GM12878 (cell line): ENCODE measurements around the gene ANKMY2. TPM values are rescaled to one million over a fixed set of nuclear protein-coding genes. Genes with fewer than 3 reads are reported as not detected.

Experiments
- ATAC-seq: fragments of 200-7000 bp; cut with Tn5 transposase; 3 replicates; pipeline ENCODE4 v1.9.1; 2020; ENCODE audit warnings: mild to moderate bottlenecking, moderate library complexity
- BruUV-seq: library from RNA; stranded (reverse); fragments of 400-500 nt; replicated peaks from 2 replicates; lab custom pipeline; 2021; lab: Mats Ljungman, UMichigan
- CTCF ChIA-PET: fragments of 300-600 bp; sonication (Branson Sonifier 250); formaldehyde crosslinking; extraction: SDS; loops from one replicate; lab custom pipeline; 2021; ENCODE audit warnings: inconsistent platforms; lab: Yijun Ruan, JAX
- POLR2A ChIA-PET: fragments of 350-600 bp; formaldehyde crosslinking; extraction: SDS; loops from one replicate; lab custom pipeline; 2021; ENCODE audit warnings: inconsistent platforms; lab: Charles Lee
- RAD21 ChIA-PET: fragments of 300-600 bp; sonication (Branson Sonifier 250); formaldehyde crosslinking; loops from one replicate; lab custom pipeline; 2023; ENCODE audit warnings: antibody characterized with exemption; ENCODE audit not compliant: unreplicated experiment; lab: Charles Lee
- SMC1A ChIA-PET: fragments of 300-600 bp; sonication (Branson Sonifier 250); formaldehyde crosslinking; loops from one replicate; lab custom pipeline; 2023; ENCODE audit not compliant: unreplicated experiment, uncharacterized antibody; lab: Charles Lee
- DNase-seq: peaks from one replicate; pipeline ENCODE4 v3.0.0-alpha.2; 2011; ENCODE audit warnings: low read depth, low spot score
- FAIRE-seq: peaks from 3 replicates; lab custom pipeline; 2011; peaks lifted over from hg19 to GRCh38; lab: Jason Lieb, UNC
- H2AFZ ChIP-seq: 2 replicates; pipeline ENCODE4 v1.6.0; 2011; ENCODE audit warnings: low read depth, low read length, control low read depth; ENCODE audit not compliant: control insufficient read depth
- H3K27ac ChIP-seq: 2 replicates; pipeline ENCODE4 v1.5.1; 2011; ENCODE audit warnings: control low read depth; ENCODE audit not compliant: control insufficient read depth, insufficient read depth
- H3K27me3 ChIP-seq, 2 experiments: replicated peaks in 1 of 2; 2 replicates each; pipeline versions ENCODE4 v1.6.0 to v1.6.1; 2011; ENCODE audit warnings: low read length in 1 of 2; ENCODE audit not compliant: control insufficient read depth in 2 of 2, insufficient read depth in 2 of 2
- H3K36me3 ChIP-seq, 2 experiments: 2 replicates each; pipeline ENCODE4 v1.5.1; 2011; ENCODE audit warnings: low read length in 1 of 2; ENCODE audit not compliant: control insufficient read depth in 2 of 2, insufficient read depth in 2 of 2
- H3K4me1 ChIP-seq: 2 replicates; pipeline ENCODE4 v1.6.1; 2011; ENCODE audit warnings: mild to moderate bottlenecking, low read length, moderate library complexity, mixed read lengths; ENCODE audit not compliant: control insufficient read depth, insufficient read depth
- H3K4me2 ChIP-seq: 2 replicates; pipeline ENCODE4 v1.6.0; 2011; ENCODE audit warnings: control low read depth; ENCODE audit not compliant: control insufficient read depth, insufficient read depth
- H3K4me3 ChIP-seq: fragments of 200-600 bp; sonication (generic); 2 replicates; pipeline ENCODE4 v1.5.1; 2016
- H3K79me2 ChIP-seq: 2 replicates; pipeline ENCODE4 v1.6.0; 2011; ENCODE audit warnings: low read length; ENCODE audit not compliant: control insufficient read depth, insufficient read depth
- H3K9ac ChIP-seq: 2 replicates; pipeline ENCODE4 v1.8.0; 2011; ENCODE audit warnings: low read length, control low read depth, mixed read lengths; ENCODE audit not compliant: control insufficient read depth, insufficient read depth
- H3K9me3 ChIP-seq: replicated peaks from 3 replicates; pipeline ENCODE4 v1.5.1; 2011; ENCODE audit warnings: mild to moderate bottlenecking, low read length; ENCODE audit not compliant: control insufficient read depth, insufficient read depth
- H4K20me1 ChIP-seq: 2 replicates; pipeline ENCODE4 v1.6.0; 2011; ENCODE audit not compliant: control insufficient read depth, insufficient read depth
- BACH1 ChIP-seq: fragments of 450-650 bp; IDR thresholded peaks from 2 replicates; pipeline ENCODE4 v1.6.1; 2017; ENCODE audit warnings: mild to moderate bottlenecking, borderline replicate concordance
- BCLAF1 ChIP-seq: fragments of 450-650 bp; IDR thresholded peaks from 2 replicates; pipeline ENCODE4 v1.6.1; 2017; ENCODE audit warnings: antibody characterized with exemption, mild to moderate bottlenecking, moderate library complexity
- E2F8 ChIP-seq: fragments of 450-650 bp; IDR thresholded peaks from 2 replicates; pipeline ENCODE4 v1.6.1; 2018; ENCODE audit warnings: mild to moderate bottlenecking, low read depth, moderate library complexity; ENCODE audit not compliant: partially characterized antibody
- EZH2 ChIP-seq: IDR thresholded peaks from 2 replicates; pipeline ENCODE4 v1.6.1; 2012; ENCODE audit warnings: low read depth, mild to moderate bottlenecking, control low read depth, inconsistent platforms, low read length, borderline replicate concordance; ENCODE audit not compliant: control insufficient read depth
- HSF1 ChIP-seq: fragments of 150-350 bp; IDR thresholded peaks from 2 replicates; pipeline ENCODE4 v1.6.1; 2014; ENCODE audit warnings: mild to moderate bottlenecking, low read depth, low read length
- PKNOX1 ChIP-seq: fragments of 450-650 bp; IDR thresholded peaks from 2 replicates; pipeline ENCODE4 v1.6.1; 2016; ENCODE audit warnings: mild to moderate bottlenecking
- SMAD1 ChIP-seq: fragments of 450-650 bp; IDR thresholded peaks from 2 replicates; pipeline ENCODE4 v1.6.1; 2018; ENCODE audit warnings: mild to moderate bottlenecking, low read depth; ENCODE audit not compliant: partially characterized antibody
- SP1 ChIP-seq: IDR thresholded peaks from one replicate; pipeline ENCODE4 v1.6.1; 2011; ENCODE audit warnings: low read depth, low read length
- TARDBP ChIP-seq: IDR thresholded peaks from 2 replicates; pipeline ENCODE4 v1.6.1; 2016; ENCODE audit warnings: borderline replicate concordance
- USF1 ChIP-seq: IDR thresholded peaks from 2 replicates; pipeline ENCODE4 v1.6.1; 2011; ENCODE audit warnings: borderline replicate concordance, low read depth, mild to moderate bottlenecking, moderate library complexity, mixed read lengths, low read length; ENCODE audit not compliant: insufficient read depth; ENCODE audit errors: extremely low read length
- WGBS: methylation state at CpG from one replicate; pipeline ENCODE4 v1.1.6; 2016; ENCODE audit warnings: low lambda C conversion rate; ENCODE audit not compliant: insufficient replicate concordance, insufficient coverage; ENCODE audit errors: missing lambda C conversion rate; 5-methylcytosine and 5-hydroxymethylcytosine counted together
- in situ Hi-C: fragments of 300-500 bp; cut with MboI; formaldehyde crosslinking; loops from 9 replicates; pipeline ENCODE4 v1.14.3; 2018; ENCODE audit warnings: mixed read lengths
- intact Hi-C: fragments of 100-400 bp; cut with micrococcal nuclease; formaldehyde crosslinking; loops from one replicate; pipeline ENCODE4 v1.14.2; 2022; ENCODE audit not compliant: unreplicated experiment
- polyA plus RNA-seq, 11 experiments: library from polyadenylated mRNA; depleted of rRNA in 4 of 11; unstranded in 6 of 11; stranded (reverse) in 5 of 11; fragments of >200 nt; fragmentation: Nextera tagmentation in 4 of 11; fragmentation: Illumina TruSeq in 1 of 11; extraction: Ambion mirVana in 4 of 11; extraction: Trizol in 1 of 11; gene quantifications; 1 replicate in 1 of 11; 2 replicates in 10 of 11; pipeline versions ENCODE4 v1.2.1 to v1.2.3, GENCODE V29; 2011 to 2016; ENCODE audit warnings: inconsistent platforms in 2 of 11, missing spikeins in 2 of 11, low read depth in 1 of 11
- total RNA-seq, 4 experiments: library from RNA; depleted of rRNA in 3 of 4; stranded (reverse); fragments of >200 nt in 3 of 4; fragmentation: Illumina TruSeq in 1 of 4; extraction: Trizol in 1 of 4; gene quantifications; 2 replicates each; pipeline versions ENCODE4 v1.2.1 to v1.2.3, GENCODE V29; 2013 to 2021

The ANKMY2 gene
- total and polyA plus RNA-seq, 10 of the 15 experiments (the other 5 are each of a cell fraction or from before 2014, with no cell fraction given), result 0.10 to 0.48 (median 0.29) TPM

DNA sequence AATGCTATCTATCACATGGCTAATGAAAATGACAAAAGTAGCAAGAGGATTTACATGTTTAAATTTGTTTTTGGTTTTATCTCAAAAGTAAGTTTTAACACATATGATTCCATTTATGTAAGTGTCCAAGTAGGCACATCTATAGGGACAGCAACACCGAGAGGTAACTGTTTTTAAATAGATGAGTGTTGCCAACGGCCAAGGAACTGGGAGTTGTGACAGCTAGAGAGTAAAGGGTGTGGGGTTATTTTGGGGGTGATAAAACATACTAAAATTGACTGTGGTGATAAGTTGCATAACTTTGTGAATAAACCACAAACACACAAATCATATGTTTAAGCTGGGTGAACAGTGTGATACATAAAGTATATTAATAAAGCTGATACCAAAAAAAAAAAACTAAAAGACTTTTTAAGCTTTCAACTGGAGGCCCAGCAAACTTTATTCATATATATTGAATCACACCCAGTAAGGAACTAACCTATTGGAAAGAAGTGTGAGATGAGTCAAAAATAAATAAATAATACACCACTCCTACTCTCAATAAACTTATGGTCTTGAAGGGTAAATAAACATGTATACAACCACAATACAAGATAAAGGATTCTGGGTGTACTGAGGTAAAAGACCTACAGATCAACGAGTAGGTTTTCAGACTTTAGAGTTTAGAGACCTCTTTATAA, 85.9 kb downstream of the ANKMY2 start:
- no peak overlapping the region for H3K4me3 ChIP-seq
- no peak for DNase-seq
- ATAC-seq, result no peak
- WGBS, result 17% methylated on average over 3 of the region's 3 CpGs
- H3K79me2 ChIP-seq, result no peaks in the 10 kb centered on the region
- no peak overlapping the region for H3K4me2 ChIP-seq
- FAIRE-seq, result no peak
- no peak overlapping the region for H3K27ac ChIP-seq
- POLR2A ChIA-PET, result no interaction called here
- TF ChIP-seq BACH1 (no peak), USF1 (no peak), BCLAF1 (no peak), SP1 (no peak), TARDBP (no peak), EZH2 (no peak), PKNOX1 (no peak), HSF1 (no peak), E2F8 (no peak), SMAD1 (no peak)
- TF ChIP-seq, all 136 proteins: peak for 0
- Histone ChIP-seq H3K4me1 (no peaks in the 10 kb centered on the region), H3K9ac (no peak overlapping the region), H4K20me1 (no peaks in the 10 kb centered on the region), H3K36me3 (no peaks in the 10 kb centered on the region), H2AFZ (no peak overlapping the region), H3K27me3 (no peaks in the 10 kb centered on the region), H3K9me3 (no peaks in the 10 kb centered on the region)
- no TSS peak for BruUV-seq
- in situ Hi-C loops (loop anchor here (25.0 kb wide), 1 partner anchor 1247 kb away; no protein-coding TSS in a partner anchor), intact Hi-C loops (no loop called here)
- RAD21 ChIA-PET, result no interaction called here
- CTCF ChIA-PET, result interaction anchor here (0.6 kb wide), 2 partner anchors 34 to 393 kb away, joined by 3 read pairs; no protein-coding TSS in a partner anchor
- SMC1A ChIA-PET, result interaction anchor here (1.1 kb wide), 2 partner anchors 9 to 481 kb away, joined by 3 read pairs; no protein-coding TSS in a partner anchor
